ENCODE data around the gene IL22RA2.

DNA sequence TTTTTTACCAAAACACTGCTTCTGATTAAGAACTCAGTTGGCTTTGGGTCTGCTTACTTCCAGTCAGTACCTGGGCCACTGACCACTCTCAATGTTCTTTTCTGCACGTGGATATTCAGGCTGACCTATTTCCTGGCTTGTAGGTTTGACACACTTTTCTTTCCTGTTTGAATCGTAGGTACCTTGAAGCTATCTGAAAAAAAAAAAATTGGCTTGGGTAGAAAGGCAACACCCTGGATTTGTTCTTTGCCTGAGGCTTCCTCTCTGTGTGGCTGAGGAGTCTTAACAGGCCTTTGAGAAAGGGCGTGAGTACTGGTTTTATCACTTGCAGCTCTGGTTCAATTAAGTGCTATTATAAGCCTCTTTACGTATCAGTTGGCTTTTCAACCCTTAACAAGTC is 68.1 kb downstream of the IL22RA2 start:
- TF ChIP-seq, protein P1, sequence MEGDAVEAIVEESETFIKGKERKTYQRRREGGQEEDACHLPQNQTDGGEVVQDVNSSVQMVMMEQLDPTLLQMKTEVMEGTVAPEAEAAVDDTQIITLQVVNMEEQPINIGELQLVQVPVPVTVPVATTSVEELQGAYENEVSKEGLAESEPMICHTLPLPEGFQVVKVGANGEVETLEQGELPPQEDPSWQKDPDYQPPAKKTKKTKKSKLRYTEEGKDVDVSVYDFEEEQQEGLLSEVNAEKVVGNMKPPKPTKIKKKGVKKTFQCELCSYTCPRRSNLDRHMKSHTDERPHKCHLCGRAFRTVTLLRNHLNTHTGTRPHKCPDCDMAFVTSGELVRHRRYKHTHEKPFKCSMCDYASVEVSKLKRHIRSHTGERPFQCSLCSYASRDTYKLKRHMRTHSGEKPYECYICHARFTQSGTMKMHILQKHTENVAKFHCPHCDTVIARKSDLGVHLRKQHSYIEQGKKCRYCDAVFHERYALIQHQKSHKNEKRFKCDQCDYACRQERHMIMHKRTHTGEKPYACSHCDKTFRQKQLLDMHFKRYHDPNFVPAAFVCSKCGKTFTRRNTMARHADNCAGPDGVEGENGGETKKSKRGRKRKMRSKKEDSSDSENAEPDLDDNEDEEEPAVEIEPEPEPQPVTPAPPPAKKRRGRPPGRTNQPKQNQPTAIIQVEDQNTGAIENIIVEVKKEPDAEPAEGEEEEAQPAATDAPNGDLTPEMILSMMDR (IDR thresholded peaks at IDR 0.05; ENCODE audit: insufficient read depth, low read depth, low read length), result no peak
- no peak for TF ChIP-seq EZH2 (IDR thresholded peaks at IDR 0.05; ENCODE audit: insufficient read depth, low read length)

Measured in astrocyte (in vitro differentiated cells and primary cell).